HG03139 (cell line): ENCODE results near the gene MARCKSL1.
"Not testable (repeated sequence)": the region's sequence is repeated elsewhere in the genome, so short reads cannot be mapped to it uniquely, and the experiment has no call there.

Experiments
- ATAC-seq: cut with Tn5 transposase; IDR thresholded peaks from one replicate; pipeline ENCODE4 v1.9.1; 2021; ENCODE audit not compliant: unreplicated experiment

The MARCKSL1 gene

GRCh38 chr1:32291145-32291707, 44.8 kb downstream of the MARCKSL1 start:
- no peak for ATAC-seq

GRCh38 chr1:32289256-32289655, 46.8 kb downstream of the MARCKSL1 start:
- no peak for ATAC-seq

- ATAC-seq = no peak
Measured at GRCh38 chr1:32286763-32287162, 49.3 kb downstream of the MARCKSL1 start.

- no peak for ATAC-seq
Measured at GRCh38 chr1:32285658-32286057, 50.4 kb downstream of the MARCKSL1 start.

GRCh38 chr1:32284777-32285176, 51.3 kb downstream of the MARCKSL1 start:
- not testable (repeated sequence) for ATAC-seq
